A549 (cell line): ENCODE results near the gene SPECC1. TPM values are rescaled to one million over a fixed set of nuclear protein-coding genes. Genes with fewer than 3 reads are reported as not detected.
A peak's percentile ranks its signal among the peaks of the same experiment; 100 is the strongest.

Source experiments
- ATAC-seq, 2 experiments: fragments of 200-7000 bp in 1 of 2; fragments of >200 bp in 1 of 2; cut with Nextera tagmentation in 1 of 2; cut with Tn5 transposase in 1 of 2; 3 replicates each; pipeline versions ENCODE4 v1.8.0 to v1.9.1; 2018 to 2020; ENCODE audit warnings: mild to moderate bottlenecking in 1 of 2, moderate library complexity in 1 of 2
- CTCF ChIA-PET: fragments of 300-600 bp; sonication (Branson Sonifier 250); formaldehyde crosslinking; extraction: SDS; loops from one replicate; lab custom pipeline; 2021; ENCODE audit warnings: antibody characterized with exemption, inconsistent platforms; lab: Yijun Ruan, JAX
- POLR2A ChIA-PET: fragments of 350-600 bp; formaldehyde crosslinking; extraction: SDS; loops from one replicate; lab custom pipeline; 2021; ENCODE audit warnings: antibody characterized with exemption, inconsistent platforms; lab: Yijun Ruan, JAX
- DNase-seq, 2 experiments: peaks; one replicate each; pipeline versions ENCODE4 v3.0.0 to v3.0.0-alpha.2; 2011 to 2016; ENCODE audit warnings: low read depth in 1 of 2, low spot score in 1 of 2
- FAIRE-seq: peaks from 2 replicates; lab custom pipeline; 2011; peaks lifted over from hg19 to GRCh38; lab: Jason Lieb, UNC
- H3K27ac ChIP-seq, 2 experiments: fragments of >200 bp; sonication (Bioruptor Twin); formaldehyde crosslinking; 3 replicates each; pipeline ENCODE4 v1.5.1; 2016 to 2017
- H3K4me1 ChIP-seq: fragments of >200 bp; sonication (Bioruptor Twin); formaldehyde crosslinking; 3 replicates; pipeline ENCODE4 v1.6.1; 2016
- H3K4me2 ChIP-seq: fragments of >200 bp; sonication (Bioruptor Twin); formaldehyde crosslinking; 3 replicates; pipeline ENCODE4 v1.6.1; 2016
- H3K4me3 ChIP-seq: fragments of >200 bp; sonication (Bioruptor Twin); formaldehyde crosslinking; 3 replicates; pipeline ENCODE4 v1.5.1; 2016
- H3K9me3 ChIP-seq: fragments of >200 bp; sonication (Bioruptor Twin); formaldehyde crosslinking; 3 replicates; pipeline ENCODE4 v1.6.1; 2016
- E2F6 ChIP-seq: IDR thresholded peaks from 2 replicates; pipeline ENCODE4 v1.6.1; 2012; ENCODE audit warnings: low read depth, borderline replicate concordance
- EP300 ChIP-seq, 2 experiments: fragments of >200 bp; sonication (Bioruptor Twin); formaldehyde crosslinking; IDR thresholded peaks; 2 replicates in 1 of 2; 3 replicates in 1 of 2; pipeline ENCODE4 v1.6.1; 2016 to 2017
- ESRRA ChIP-seq: fragments of 150-350 bp; IDR thresholded peaks from 2 replicates; pipeline ENCODE4 v1.6.1; 2014; ENCODE audit warnings: mild to moderate bottlenecking, low read length, borderline replicate concordance
- HOXA7 ChIP-seq: fragments of 250-450 bp; sonication (Bioruptor Pico); IDR thresholded peaks from 2 replicates; pipeline ENCODE4 v1.5.0; 2020; ENCODE audit warnings: mild to moderate bottlenecking, moderate library complexity
- JUN ChIP-seq, 2 experiments: fragments of >200 bp; sonication (Bioruptor Twin); formaldehyde crosslinking; IDR thresholded peaks; 2 replicates in 1 of 2; 3 replicates in 1 of 2; pipeline ENCODE4 v1.6.1; 2016 to 2017
- JUNB ChIP-seq: fragments of >200 bp; sonication (Bioruptor Twin); formaldehyde crosslinking; IDR thresholded peaks from 2 replicates; pipeline ENCODE4 v1.6.1; 2016
- KDM1A ChIP-seq: fragments of 200-600 bp; sonication (generic); IDR thresholded peaks from 2 replicates; pipeline ENCODE4 v1.6.1; 2016; ENCODE audit warnings: low read depth, mild to moderate bottlenecking
- KDM5A ChIP-seq: fragments of 200-600 bp; sonication (generic); IDR thresholded peaks from 2 replicates; pipeline ENCODE4 v1.6.1; 2016; ENCODE audit warnings: antibody characterized with exemption, mild to moderate bottlenecking
- MAFK ChIP-seq: fragments of 450-650 bp; IDR thresholded peaks from 2 replicates; pipeline ENCODE4 v1.6.1; 2014; ENCODE audit not compliant: partially characterized antibody
- MYC ChIP-seq: IDR thresholded peaks from 2 replicates; pipeline ENCODE4 v1.6.1; 2012; ENCODE audit warnings: mild to moderate bottlenecking, inconsistent platforms, low read length, improper control_type of control experiment, borderline replicate concordance
- NPAS2 ChIP-seq: fragments of 250-450 bp; sonication (Bioruptor Pico); IDR thresholded peaks from 2 replicates; pipeline ENCODE4 v1.8.0; 2022; ENCODE audit warnings: mild to moderate bottlenecking, moderate library complexity, borderline replicate concordance
- NR3C1 ChIP-seq: fragments of >200 bp; sonication (Bioruptor Twin); formaldehyde crosslinking; IDR thresholded peaks from 3 replicates; pipeline ENCODE4 v1.6.1; 2017
- PHF8 ChIP-seq: fragments of 200-600 bp; sonication (generic); IDR thresholded peaks from 2 replicates; pipeline ENCODE4 v1.6.1; 2016; ENCODE audit warnings: low read depth, mild to moderate bottlenecking, antibody characterized with exemption, moderate library complexity, borderline replicate concordance
- POLR2AphosphoS2 ChIP-seq: conservative IDR thresholded peaks from 2 replicates; pipeline ENCODE4 v1.6.1; 2012; ENCODE audit warnings: low read length, improper control_type of control experiment, inconsistent platforms
- RNF2 ChIP-seq: fragments of 200-600 bp; sonication (generic); IDR thresholded peaks from 2 replicates; pipeline ENCODE4 v1.6.1; 2016; ENCODE audit warnings: low read depth, mild to moderate bottlenecking, antibody characterized with exemption, moderate library complexity, borderline replicate concordance
- ZC3H11A ChIP-seq: fragments of 450-650 bp; IDR thresholded peaks from 2 replicates; pipeline ENCODE4 v1.6.1; 2014; ENCODE audit warnings: antibody characterized with exemption, mild to moderate bottlenecking
- ZSCAN20 ChIP-seq: fragments of 250-450 bp; sonication (Bioruptor Pico); IDR thresholded peaks from 2 replicates; pipeline ENCODE4 v1.8.0; 2022; ENCODE audit warnings: mild to moderate bottlenecking, moderate library complexity
- WGBS: methylation state at CpG from one replicate; pipeline ENCODE4 v1.1.6; 2017; ENCODE audit errors: missing lambda C conversion rate; 5-methylcytosine and 5-hydroxymethylcytosine counted together
- polyA plus RNA-seq, 4 experiments: library from polyadenylated mRNA; depleted of rRNA in 3 of 4; stranded (reverse); fragments of >200 nt; fragmentation: RNase III in 1 of 4; extraction: RNeasy Plus Mini Kit Qiagen cat#74134 plus additional on column Dnase treatment in 1 of 4; gene quantifications; 2 replicates in 3 of 4; 3 replicates in 1 of 4; pipeline ENCODE4 v1.2.3, GENCODE V29; 2011 to 2017
- TF ChIP-seq, protein P1 (sequence below): fragments of >200 bp; sonication (Bioruptor Twin); formaldehyde crosslinking; IDR thresholded peaks from 3 replicates; pipeline ENCODE4 v1.5.1; 2016
- TF ChIP-seq, protein P2 (sequence below): IDR thresholded peaks from 2 replicates; pipeline ENCODE4 v1.6.1; 2012

SPECC1 gene
- polyA plus RNA-seq, 2 of the 4 experiments (the other 2 are of a cell fraction), result 45.1 to 66.2 TPM

DNA sequence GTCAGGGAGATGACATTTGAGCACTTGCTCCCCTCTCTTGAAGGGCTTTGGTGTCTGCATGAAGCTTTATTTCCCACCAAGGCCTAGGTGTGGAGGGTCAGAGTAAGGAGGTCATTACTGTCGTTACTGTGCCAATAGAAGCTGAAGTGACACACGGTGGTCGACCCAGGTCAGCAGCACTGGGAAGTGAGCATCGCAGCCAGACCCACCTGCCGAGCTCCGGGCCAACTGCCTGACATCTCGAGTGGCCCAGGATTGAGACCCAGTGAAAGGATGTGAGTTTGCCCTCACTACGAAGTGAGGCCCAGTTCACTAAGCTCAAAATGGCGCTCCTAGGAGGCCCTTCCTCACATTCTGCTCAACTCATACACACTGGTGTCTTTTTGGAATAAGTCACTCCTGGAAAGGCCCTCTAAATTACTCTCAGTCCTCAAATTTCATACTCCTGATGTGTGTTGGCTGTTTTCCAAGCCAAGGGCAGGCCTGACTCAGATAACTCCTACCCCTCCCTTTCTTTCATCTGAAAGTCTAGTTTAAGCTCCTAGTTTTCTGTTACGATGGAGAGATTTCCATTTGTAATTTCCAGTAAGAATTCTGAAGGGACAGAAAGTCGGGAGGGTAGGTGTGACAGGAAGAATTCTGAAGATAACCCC lies 257.8 kb downstream of the SPECC1 start (continued):
- TF ChIP-seq ZSCAN20 (CRISPR knock-in tag), result no peak
- TF ChIP-seq PHF8, result no peak
- TF ChIP-seq NR3C1, result no peak
- TF ChIP-seq NPAS2, result no peak

DNA sequence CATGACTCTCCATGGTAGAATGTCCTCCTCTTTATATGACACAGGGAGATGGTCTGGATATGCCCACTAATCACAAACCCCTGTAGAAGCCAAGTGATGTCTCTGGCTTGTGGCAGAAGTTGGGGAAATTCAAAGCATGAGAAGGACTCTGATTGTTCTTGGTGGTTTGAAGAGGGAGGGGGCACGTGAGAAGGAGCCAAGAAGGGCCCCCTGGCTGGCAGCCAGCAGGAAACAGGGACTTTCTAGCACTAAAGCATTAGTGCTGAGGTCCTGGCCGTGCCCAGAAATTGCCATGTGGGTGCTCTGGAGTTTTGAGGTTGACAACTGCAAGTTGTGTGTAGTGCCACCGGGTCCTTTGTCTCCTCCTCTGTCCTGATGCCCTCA lies 258.3 kb downstream of the SPECC1 start:
- ATAC-seq (no peak; a peak in 1 of 6 replicates), DNase-seq (no peak), FAIRE-seq (no peak)
- TF ChIP-seq PHF8, result no peak
- no peak for TF ChIP-seq JUN (IDR thresholded peaks at IDR 0.05)
- TF ChIP-seq HOXA7 (CRISPR knock-in tag), result no peak
- no peak for TF ChIP-seq ESRRA
- TF ChIP-seq RNF2, result no peak
- no peak for TF ChIP-seq POLR2AphosphoS2
- no peak for TF ChIP-seq JUNB
- TF ChIP-seq, protein P1, sequence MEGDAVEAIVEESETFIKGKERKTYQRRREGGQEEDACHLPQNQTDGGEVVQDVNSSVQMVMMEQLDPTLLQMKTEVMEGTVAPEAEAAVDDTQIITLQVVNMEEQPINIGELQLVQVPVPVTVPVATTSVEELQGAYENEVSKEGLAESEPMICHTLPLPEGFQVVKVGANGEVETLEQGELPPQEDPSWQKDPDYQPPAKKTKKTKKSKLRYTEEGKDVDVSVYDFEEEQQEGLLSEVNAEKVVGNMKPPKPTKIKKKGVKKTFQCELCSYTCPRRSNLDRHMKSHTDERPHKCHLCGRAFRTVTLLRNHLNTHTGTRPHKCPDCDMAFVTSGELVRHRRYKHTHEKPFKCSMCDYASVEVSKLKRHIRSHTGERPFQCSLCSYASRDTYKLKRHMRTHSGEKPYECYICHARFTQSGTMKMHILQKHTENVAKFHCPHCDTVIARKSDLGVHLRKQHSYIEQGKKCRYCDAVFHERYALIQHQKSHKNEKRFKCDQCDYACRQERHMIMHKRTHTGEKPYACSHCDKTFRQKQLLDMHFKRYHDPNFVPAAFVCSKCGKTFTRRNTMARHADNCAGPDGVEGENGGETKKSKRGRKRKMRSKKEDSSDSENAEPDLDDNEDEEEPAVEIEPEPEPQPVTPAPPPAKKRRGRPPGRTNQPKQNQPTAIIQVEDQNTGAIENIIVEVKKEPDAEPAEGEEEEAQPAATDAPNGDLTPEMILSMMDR, result no peak
- TF ChIP-seq KDM5A, result no peak
- TF ChIP-seq E2F6, result no peak
- TF ChIP-seq EP300 (IDR thresholded peaks at IDR 0.05), result no peak
- TF ChIP-seq, protein P2, sequence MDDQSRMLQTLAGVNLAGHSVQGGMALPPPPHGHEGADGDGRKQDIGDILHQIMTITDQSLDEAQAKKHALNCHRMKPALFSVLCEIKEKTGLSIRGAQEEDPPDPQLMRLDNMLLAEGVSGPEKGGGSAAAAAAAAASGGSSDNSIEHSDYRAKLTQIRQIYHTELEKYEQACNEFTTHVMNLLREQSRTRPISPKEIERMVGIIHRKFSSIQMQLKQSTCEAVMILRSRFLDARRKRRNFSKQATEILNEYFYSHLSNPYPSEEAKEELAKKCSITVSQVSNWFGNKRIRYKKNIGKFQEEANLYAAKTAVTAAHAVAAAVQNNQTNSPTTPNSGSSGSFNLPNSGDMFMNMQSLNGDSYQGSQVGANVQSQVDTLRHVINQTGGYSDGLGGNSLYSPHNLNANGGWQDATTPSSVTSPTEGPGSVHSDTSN, result no peak
- no peak for TF ChIP-seq ZC3H11A
- no peak for TF ChIP-seq MYC
- Histone ChIP-seq H3K9me3 (no peaks in the 10 kb centered on the region), H3K4me1 (peaks cover 23% of the 10 kb centered on the region; the same call in 2 of the 3 replicates), H3K4me3 (no peak overlapping the region), H3K4me2 (no peak overlapping the region), H3K27ac (no peak overlapping the region)
- ChIA-PET POLR2A (no interaction called here), CTCF (interaction anchor here (1.3 to 1.6 kb wide), 2 partner anchors 41 to 274 kb away, joined by 3 read pairs; no protein-coding TSS in a partner anchor)
- 66% methylated on average over 3 of the region's 3 CpGs for WGBS

DNA sequence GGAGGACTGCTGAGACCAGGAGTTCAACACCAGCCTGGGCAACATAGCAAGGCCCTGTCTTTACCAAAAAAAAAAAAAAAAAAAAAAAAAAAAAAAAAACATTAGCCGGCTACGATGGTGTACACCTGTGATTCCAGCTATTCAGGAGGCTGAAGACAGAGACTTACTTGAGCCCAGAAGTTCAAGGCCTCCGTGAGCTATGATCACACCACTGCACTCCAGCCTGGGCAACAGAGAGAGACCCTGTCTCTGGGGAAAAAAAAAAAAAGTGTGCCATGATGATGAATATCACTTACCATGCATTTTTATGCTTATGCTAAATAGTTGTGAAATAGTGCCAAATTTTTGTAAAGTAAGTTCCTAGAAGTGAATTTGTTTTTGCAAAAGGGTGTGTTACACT lies 261.2 kb downstream of the SPECC1 start:
- TF ChIP-seq MAFK, result peak; percentile 25
- TF ChIP-seq RNF2, result no peak
- no peak for TF ChIP-seq E2F6
- TF ChIP-seq KDM1A, result no peak
- H3K4me3 ChIP-seq, result no peak overlapping the region
- FAIRE-seq (no peak), DNase-seq (no peak), ATAC-seq (no peak)
- no peaks in the 10 kb centered on the region for H3K9me3 ChIP-seq
- ChIA-PET CTCF (interaction anchor here (0.6 to 1.5 kb wide), 4 partner anchors 12 to 148 kb away, joined by 3 to 7 read pairs (median 3); no protein-coding TSS in a partner anchor), POLR2A (no interaction called here)
- peaks cover 9% of the 10 kb centered on the region; the same call in 1 of the 3 replicates for H3K4me1 ChIP-seq
- H3K4me2 ChIP-seq, result no peak overlapping the region
- no peak overlapping the region for H3K27ac ChIP-seq
- 90% methylated on average over 3 of the region's 3 CpGs for WGBS
